ENCODE results near the gene NPBWR2.
"Not testable (repeated sequence)": the region's sequence is repeated elsewhere in the genome, so short reads cannot be mapped to it uniquely, and the experiment has no call there.

NPBWR2 gene

GRCh38 chr20:64103871-64104666, 3.3 kb downstream of the NPBWR2 start:
- DNase-seq (ENCODE audit: low spot score): no peak

GRCh38 chr20:64102647-64103354, 4.6 kb downstream of the NPBWR2 start:
- DNase-seq (ENCODE audit: low spot score): no peak

GRCh38 chr20:64101731-64102621, 5.4 kb downstream of the NPBWR2 start:
- peak; percentile 96 for DNase-seq (ENCODE audit: low spot score)

- DNase-seq (ENCODE audit: low spot score): no peak
Observed at GRCh38 chr20:64100946-64101688, 6.2 kb downstream of the NPBWR2 start.

- DNase-seq (ENCODE audit: low spot score): no peak
Observed at GRCh38 chr20:64100566-64100888, 6.8 kb downstream of the NPBWR2 start.

- no peak for DNase-seq (ENCODE audit: low spot score)
Observed at GRCh38 chr20:64099880-64100565, 7.3 kb downstream of the NPBWR2 start.

GRCh38 chr20:64099086-64099786, 8.1 kb downstream of the NPBWR2 start:
- no peak for DNase-seq (ENCODE audit: low spot score)

GRCh38 chr20:64098471-64099013, 8.8 kb downstream of the NPBWR2 start:
- no peak for DNase-seq (ENCODE audit: low spot score)

GRCh38 chr20:64096535-64096934, 10.8 kb downstream of the NPBWR2 start:
- DNase-seq (ENCODE audit: low spot score): no peak

- no peak for DNase-seq (ENCODE audit: low spot score)
Observed at GRCh38 chr20:64095927-64096326, 11.4 kb downstream of the NPBWR2 start.

GRCh38 chr20:64095455-64095854, 11.9 kb downstream of the NPBWR2 start:
- no peak for DNase-seq (ENCODE audit: low spot score)

GRCh38 chr20:64093013-64093503, 14.3 kb downstream of the NPBWR2 start:
- DNase-seq (ENCODE audit: low spot score): peak; percentile 76

GRCh38 chr20:64092258-64093012, 14.9 kb downstream of the NPBWR2 start:
- no peak for DNase-seq (ENCODE audit: low spot score)

GRCh38 chr20:64091770-64092169, 15.6 kb downstream of the NPBWR2 start:
- no peak for DNase-seq (ENCODE audit: low spot score)

- no peak for DNase-seq (ENCODE audit: low spot score)
Observed at GRCh38 chr20:64091340-64091739, 16.0 kb downstream of the NPBWR2 start.

GRCh38 chr20:64090165-64090564, 17.2 kb downstream of the NPBWR2 start:
- DNase-seq (ENCODE audit: low spot score): no peak

- DNase-seq (ENCODE audit: low spot score): not testable (repeated sequence)
Observed at GRCh38 chr20:64088586-64088985, 18.8 kb downstream of the NPBWR2 start.

GRCh38 chr20:64087226-64087825, 20.0 kb downstream of the NPBWR2 start:
- DNase-seq (ENCODE audit: low spot score): not testable (repeated sequence)

- no peak for DNase-seq (ENCODE audit: low spot score)
Observed at GRCh38 chr20:64086801-64087200, 20.6 kb downstream of the NPBWR2 start.
